GM12878 (cell line): ENCODE measurements around the gene CCDC138. TPM values are rescaled to one million over a fixed set of nuclear protein-coding genes. Genes with fewer than 3 reads are reported as not detected.

Experiments
- CEBPZ ChIP-seq: fragments of 150-350 bp; IDR thresholded peaks from 2 replicates; pipeline ENCODE4 v1.6.1; 2016; ENCODE audit warnings: low read depth, low read length
- CHD4 ChIP-seq: fragments of 200-600 bp; sonication (generic); IDR thresholded peaks from 2 replicates; pipeline ENCODE4 v1.6.1; 2016; ENCODE audit warnings: mild to moderate bottlenecking
- NFIC ChIP-seq: IDR thresholded peaks from 2 replicates; pipeline ENCODE4 v1.6.1; 2012; ENCODE audit warnings: low read depth, mild to moderate bottlenecking, inconsistent platforms, low read length, moderate library complexity
- NFYA ChIP-seq: IDR thresholded peaks from 2 replicates; pipeline ENCODE4 v1.6.1; 2011; ENCODE audit warnings: low read depth, mild to moderate bottlenecking, low read length, improper control_type of control experiment, borderline replicate concordance
- SMAD5 ChIP-seq: IDR thresholded peaks from 2 replicates; pipeline ENCODE4 v1.6.1; 2016; ENCODE audit warnings: antibody characterized with exemption, low read depth
- ZBTB11 ChIP-seq: fragments of 450-650 bp; formaldehyde crosslinking; IDR thresholded peaks from 2 replicates; pipeline ENCODE4 v1.5.0; 2022; ENCODE audit warnings: mild to moderate bottlenecking, missing genetic modification characterization
- ZNF24 ChIP-seq: fragments of 450-650 bp; IDR thresholded peaks from 2 replicates; pipeline ENCODE4 v1.6.1; 2017; ENCODE audit warnings: antibody characterized with exemption, mild to moderate bottlenecking
- polyA plus RNA-seq, 11 experiments: library from polyadenylated mRNA; depleted of rRNA in 4 of 11; unstranded in 6 of 11; stranded (reverse) in 5 of 11; fragments of >200 nt; fragmentation: Nextera tagmentation in 4 of 11; fragmentation: Illumina TruSeq in 1 of 11; extraction: Ambion mirVana in 4 of 11; extraction: Trizol in 1 of 11; gene quantifications; 1 replicate in 1 of 11; 2 replicates in 10 of 11; pipeline versions ENCODE4 v1.2.1 to v1.2.3, GENCODE V29; 2011 to 2016; ENCODE audit warnings: inconsistent platforms in 2 of 11, missing spikeins in 2 of 11, low read depth in 1 of 11
- total RNA-seq, 4 experiments: library from RNA; depleted of rRNA in 3 of 4; stranded (reverse); fragments of >200 nt in 3 of 4; fragmentation: Illumina TruSeq in 1 of 4; extraction: Trizol in 1 of 4; gene quantifications; 2 replicates each; pipeline versions ENCODE4 v1.2.1 to v1.2.3, GENCODE V29; 2013 to 2021
- TF ChIP-seq, protein P1 (sequence below): fragments of 450-650 bp; IDR thresholded peaks from 2 replicates; pipeline ENCODE4 v1.6.1; 2016; ENCODE audit warnings: mild to moderate bottlenecking, moderate library complexity, borderline replicate concordance

CCDC138 gene
- total and polyA plus RNA-seq, 10 of the 15 experiments (the other 5 are each of a cell fraction or from before 2014, with no cell fraction given) = 7.9 to 19.4 (median 13.0) TPM

DNA sequence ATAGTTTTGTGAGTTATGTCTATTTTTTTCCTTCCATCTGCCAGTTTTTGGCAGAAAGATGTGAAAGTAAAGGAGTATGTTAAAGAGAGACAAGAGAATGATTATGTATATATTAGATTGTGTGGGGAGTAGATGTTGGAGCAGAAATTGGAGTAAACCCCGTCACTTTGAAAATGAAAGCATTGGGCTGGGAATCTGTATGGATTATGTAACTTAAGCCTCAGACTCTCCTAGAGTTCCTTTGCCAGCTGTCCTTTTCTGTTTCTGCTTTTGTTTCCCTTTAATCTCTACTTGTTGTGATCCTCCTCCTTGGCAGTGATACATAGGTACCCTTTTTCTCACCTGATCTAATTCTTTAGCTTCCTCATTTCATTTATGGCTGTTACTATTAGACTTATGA is 19.2 kb downstream of the CCDC138 start (continued):
- TF ChIP-seq CEBPZ (no peak), ZBTB11 (CRISPR knock-in tag) (no peak), SMAD5 (no peak), NFIC (no peak), NFYA (no peak), ZNF24 (no peak), CHD4 (no peak)
- TF ChIP-seq, protein P1, sequence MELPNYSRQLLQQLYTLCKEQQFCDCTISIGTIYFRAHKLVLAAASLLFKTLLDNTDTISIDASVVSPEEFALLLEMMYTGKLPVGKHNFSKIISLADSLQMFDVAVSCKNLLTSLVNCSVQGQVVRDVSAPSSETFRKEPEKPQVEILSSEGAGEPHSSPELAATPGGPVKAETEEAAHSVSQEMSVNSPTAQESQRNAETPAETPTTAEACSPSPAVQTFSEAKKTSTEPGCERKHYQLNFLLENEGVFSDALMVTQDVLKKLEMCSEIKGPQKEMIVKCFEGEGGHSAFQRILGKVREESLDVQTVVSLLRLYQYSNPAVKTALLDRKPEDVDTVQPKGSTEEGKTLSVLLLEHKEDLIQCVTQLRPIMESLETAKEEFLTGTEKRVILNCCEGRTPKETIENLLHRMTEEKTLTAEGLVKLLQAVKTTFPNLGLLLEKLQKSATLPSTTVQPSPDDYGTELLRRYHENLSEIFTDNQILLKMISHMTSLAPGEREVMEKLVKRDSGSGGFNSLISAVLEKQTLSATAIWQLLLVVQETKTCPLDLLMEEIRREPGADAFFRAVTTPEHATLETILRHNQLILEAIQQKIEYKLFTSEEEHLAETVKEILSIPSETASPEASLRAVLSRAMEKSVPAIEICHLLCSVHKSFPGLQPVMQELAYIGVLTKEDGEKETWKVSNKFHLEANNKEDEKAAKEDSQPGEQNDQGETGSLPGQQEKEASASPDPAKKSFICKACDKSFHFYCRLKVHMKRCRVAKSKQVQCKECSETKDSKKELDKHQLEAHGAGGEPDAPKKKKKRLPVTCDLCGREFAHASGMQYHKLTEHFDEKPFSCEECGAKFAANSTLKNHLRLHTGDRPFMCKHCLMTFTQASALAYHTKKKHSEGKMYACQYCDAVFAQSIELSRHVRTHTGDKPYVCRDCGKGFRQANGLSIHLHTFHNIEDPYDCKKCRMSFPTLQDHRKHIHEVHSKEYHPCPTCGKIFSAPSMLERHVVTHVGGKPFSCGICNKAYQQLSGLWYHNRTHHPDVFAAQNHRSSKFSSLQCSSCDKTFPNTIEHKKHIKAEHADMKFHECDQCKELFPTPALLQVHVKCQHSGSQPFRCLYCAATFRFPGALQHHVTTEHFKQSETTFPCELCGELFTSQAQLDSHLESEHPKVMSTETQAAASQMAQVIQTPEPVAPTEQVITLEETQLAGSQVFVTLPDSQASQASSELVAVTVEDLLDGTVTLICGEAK = no peak
- TF ChIP-seq, all 136 proteins: peak for 0
